Measurements from ENCODE around the gene GABRR3.
A peak's percentile ranks its signal among the peaks of the same experiment; 100 is the strongest.

Gene GABRR3

GRCh38 chr3:97988784-97989568 is 46.1 kb downstream of the GABRR3 start:
- DNase-seq, result no peak

GRCh38 chr3:97987306-97987705 is 47.8 kb downstream of the GABRR3 start:
- no peak for DNase-seq

- DNase-seq, result no peak
Measured at GRCh38 chr3:97983933-97984491, 51.1 kb downstream of the GABRR3 start.

- no peak for DNase-seq
Measured at GRCh38 chr3:97981886-97982285, 53.2 kb downstream of the GABRR3 start.

GRCh38 chr3:97979610-97980009 is 55.5 kb downstream of the GABRR3 start:
- DNase-seq, result no peak

- no peak for DNase-seq
Measured at GRCh38 chr3:97975466-97975865, 59.6 kb downstream of the GABRR3 start.

GRCh38 chr3:97974996-97975395 is 60.1 kb downstream of the GABRR3 start:
- no peak for DNase-seq

GRCh38 chr3:97972976-97973375 is 62.1 kb downstream of the GABRR3 start:
- no peak for DNase-seq

- peak; percentile 76 for DNase-seq
Measured at GRCh38 chr3:97971679-97972567, 63.2 kb downstream of the GABRR3 start, which contains the start of gene RIOX2. Gene RIOX2, minus strand, starts transcription at chr3:97972431. Its CDS starts 4,838 bp downstream, at chr3:97967593.

- no peak for DNase-seq
Measured at GRCh38 chr3:97970956-97971620, 64.0 kb downstream of the GABRR3 start.

GRCh38 chr3:97970156-97970555 is 65.0 kb downstream of the GABRR3 start:
- DNase-seq, result no peak

- DNase-seq, result no peak
Measured at GRCh38 chr3:97969541-97969940, 65.6 kb downstream of the GABRR3 start.

GRCh38 chr3:97968376-97968775 is 66.7 kb downstream of the GABRR3 start:
- no peak for DNase-seq

- DNase-seq, result no peak
Measured at GRCh38 chr3:97967966-97968365, 67.1 kb downstream of the GABRR3 start.

- no peak for DNase-seq
Measured at GRCh38 chr3:97960993-97961766, 73.9 kb downstream of the GABRR3 start.

GRCh38 chr3:97960551-97960950 is 74.6 kb downstream of the GABRR3 start:
- DNase-seq, result no peak

- no peak for DNase-seq
Measured at GRCh38 chr3:97959872-97960271, 75.2 kb downstream of the GABRR3 start.

- no peak for DNase-seq
Measured at GRCh38 chr3:97958796-97959195, 76.3 kb downstream of the GABRR3 start.

- no peak for DNase-seq
Measured at GRCh38 chr3:97958396-97958795, 76.7 kb downstream of the GABRR3 start.

- DNase-seq, result peak in 1 of 2 donors; percentile 10
Measured at GRCh38 chr3:97957617-97958311, 77.4 kb downstream of the GABRR3 start.

GRCh38 chr3:97956051-97956450 is 79.1 kb downstream of the GABRR3 start:
- no peak for DNase-seq

Measured in CD4-positive, alpha-beta T cell treated with Interleukin-1 beta for 1 hour (primary cell).